ENCODE results near the gene TRPV4. TPM values are rescaled to one million over a fixed set of nuclear protein-coding genes. Genes with fewer than 3 reads are reported as not detected.

TRPV4 gene
- total and polyA plus RNA-seq, 10 of the 15 experiments (the other 5 are each of a cell fraction or from before 2014, with no cell fraction given) = not detected

DNA sequence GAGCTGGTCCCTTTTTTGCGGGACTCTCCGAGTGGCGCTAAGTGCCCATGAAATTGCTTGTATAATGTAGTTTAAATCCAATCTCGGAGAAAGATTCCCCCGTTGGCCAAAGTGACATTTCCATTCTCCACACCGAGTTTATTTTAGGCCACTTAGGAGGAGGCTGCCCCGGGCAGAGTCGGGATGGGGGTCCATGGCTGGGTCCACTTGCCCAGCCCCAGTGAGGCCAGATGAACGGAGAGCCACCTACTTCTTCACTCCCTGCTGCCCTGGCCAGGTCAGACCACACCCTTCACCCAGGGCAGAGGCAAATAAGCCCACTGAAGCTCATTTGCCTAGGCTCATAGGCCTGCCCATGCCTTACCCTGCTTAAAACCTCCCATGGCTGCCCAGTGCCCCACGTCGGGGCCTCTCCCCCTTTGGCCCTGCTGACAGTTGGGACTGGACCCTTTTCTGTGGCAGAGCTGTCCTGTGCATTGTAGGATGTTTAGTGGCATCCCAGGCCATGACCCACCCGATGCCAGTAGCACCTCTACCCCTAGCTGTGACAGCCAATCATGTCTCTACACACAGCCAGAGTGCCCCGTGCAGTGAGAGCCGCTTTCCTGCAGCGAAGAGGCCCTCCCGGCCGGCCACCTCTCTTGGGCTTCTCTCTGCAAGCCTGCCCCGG is 68.3 kb downstream of the TRPV4 start:
- Histone ChIP-seq H3K4me2 (ENCODE audit: control insufficient read depth, insufficient read depth) (no peak overlapping the region), H3K27me3 (replicated peaks in 1 of 2; ENCODE audit: control insufficient read depth in 2 of 2, insufficient read depth in 2 of 2, low read length in 1 of 2) (no peaks in the 10 kb centered on the region), H3K36me3 (ENCODE audit: control insufficient read depth in 2 of 2, insufficient read depth in 2 of 2, low read length in 1 of 2) (no peaks in the 10 kb centered on the region), H2AFZ (ENCODE audit: control insufficient read depth, low read depth, low read length) (no peak overlapping the region), H4K20me1 (ENCODE audit: control insufficient read depth, insufficient read depth) (no peaks in the 10 kb centered on the region), H3K4me3 (no peak overlapping the region), H3K9ac (ENCODE audit: control insufficient read depth, insufficient read depth, low read length) (no peak overlapping the region), H3K79me2 (ENCODE audit: control insufficient read depth, insufficient read depth, low read length) (no peaks in the 10 kb centered on the region), H3K27ac (ENCODE audit: control insufficient read depth, insufficient read depth) (no peak overlapping the region), H3K4me1 (ENCODE audit: control insufficient read depth, insufficient read depth, low read length) (no peaks in the 10 kb centered on the region), H3K9me3 (replicated peaks; ENCODE audit: control insufficient read depth, insufficient read depth, low read length) (no peaks in the 10 kb centered on the region; the same call in 2 of the 3 replicates)
- WGBS (ENCODE audit: insufficient coverage, insufficient replicate concordance, low lambda C conversion rate, missing lambda C conversion rate) = 39% methylated on average over 18 of the region's 18 CpGs
- ChIA-PET RAD21 (ENCODE audit: unreplicated experiment) (no interaction called here), POLR2A (no interaction called here), SMC1A (ENCODE audit: uncharacterized antibody, unreplicated experiment) (no interaction called here), CTCF (interaction anchor here (1.1 kb wide), 1 partner anchor 11 kb away, joined by 4 read pairs; no protein-coding TSS in a partner anchor)
- no TSS peak for BruUV-seq (replicated peaks)
- in situ Hi-C loops (cut with MboI) (no loop called here), intact Hi-C loops (cut with micrococcal nuclease; ENCODE audit: unreplicated experiment) (no loop called here)
- ATAC-seq (no peak), FAIRE-seq (no peak), DNase-seq (ENCODE audit: low read depth, low spot score) (no peak)
- no peak for TF ChIP-seq SMC3 (IDR thresholded peaks at IDR 0.05; ENCODE audit: borderline replicate concordance, low read length)
- no peak for TF ChIP-seq MEF2A (IDR thresholded peaks at IDR 0.05; ENCODE audit: insufficient read depth, low read depth, low read length)
- TF ChIP-seq JUNB (IDR thresholded peaks at IDR 0.05) = no peak
- no peak for TF ChIP-seq MYB (IDR thresholded peaks at IDR 0.05; ENCODE audit: borderline replicate concordance, low read depth, low read length)
- no peak for TF ChIP-seq SREBF2 (IDR thresholded peaks at IDR 0.05; ENCODE audit: low read length)
- TF ChIP-seq, protein P1, sequence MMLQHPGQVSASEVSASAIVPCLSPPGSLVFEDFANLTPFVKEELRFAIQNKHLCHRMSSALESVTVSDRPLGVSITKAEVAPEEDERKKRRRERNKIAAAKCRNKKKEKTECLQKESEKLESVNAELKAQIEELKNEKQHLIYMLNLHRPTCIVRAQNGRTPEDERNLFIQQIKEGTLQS (IDR thresholded peaks at IDR 0.05; ENCODE audit: borderline replicate concordance, extremely low read depth, low read depth, low read length) = no peak
- TF ChIP-seq KDM1A (IDR thresholded peaks at IDR 0.05; ENCODE audit: borderline replicate concordance) = no peak
- TF ChIP-seq ZNF384 (IDR thresholded peaks at IDR 0.05; ENCODE audit: borderline replicate concordance, low read depth, low read length) = no peak
- TF ChIP-seq RELA (IDR thresholded peaks at IDR 0.05; ENCODE audit: borderline replicate concordance, partially characterized antibody) = no peak
- no peak for TF ChIP-seq SIN3A (IDR thresholded peaks at IDR 0.05; ENCODE audit: low read depth, low read length)
- TF ChIP-seq BHLHE40 (IDR thresholded peaks at IDR 0.05; ENCODE audit: borderline replicate concordance in 1 of 2, low read depth in 2 of 2, low read length in 1 of 2) = no peak

Data from GM12878 (cell line).